GM06990 (cell line): ENCODE measurements around the gene STC2.
A peak's percentile ranks its signal among the peaks of the same experiment; 100 is the strongest.

Source experiments
- DNase-seq: peaks from one replicate; pipeline ENCODE4 v3.0.0-alpha.2; 2011; ENCODE audit not compliant: insufficient read length; ENCODE audit errors: extremely low read depth
- H3K27me3 ChIP-seq: replicated peaks from 2 replicates; pipeline ENCODE4 v1.6.0; 2011; ENCODE audit warnings: low read length; ENCODE audit not compliant: control insufficient read depth, insufficient read depth
- H3K36me3 ChIP-seq: 2 replicates; pipeline ENCODE4 v1.5.1; 2011; ENCODE audit warnings: low read length; ENCODE audit not compliant: control insufficient read depth, insufficient read depth
- H3K4me3 ChIP-seq: replicated peaks from 2 replicates; pipeline ENCODE4 v1.5.1; 2011; ENCODE audit warnings: low read depth, mild to moderate bottlenecking, control low read depth, low read length
- TF ChIP-seq, protein P1 (sequence below): IDR thresholded peaks from 2 replicates; pipeline ENCODE4 v1.5.1; 2011; ENCODE audit warnings: low read length, control low read depth, mild to moderate bottlenecking, inconsistent platforms; ENCODE audit not compliant: insufficient read depth, poor library complexity, severe bottlenecking

Gene STC2

DNA sequence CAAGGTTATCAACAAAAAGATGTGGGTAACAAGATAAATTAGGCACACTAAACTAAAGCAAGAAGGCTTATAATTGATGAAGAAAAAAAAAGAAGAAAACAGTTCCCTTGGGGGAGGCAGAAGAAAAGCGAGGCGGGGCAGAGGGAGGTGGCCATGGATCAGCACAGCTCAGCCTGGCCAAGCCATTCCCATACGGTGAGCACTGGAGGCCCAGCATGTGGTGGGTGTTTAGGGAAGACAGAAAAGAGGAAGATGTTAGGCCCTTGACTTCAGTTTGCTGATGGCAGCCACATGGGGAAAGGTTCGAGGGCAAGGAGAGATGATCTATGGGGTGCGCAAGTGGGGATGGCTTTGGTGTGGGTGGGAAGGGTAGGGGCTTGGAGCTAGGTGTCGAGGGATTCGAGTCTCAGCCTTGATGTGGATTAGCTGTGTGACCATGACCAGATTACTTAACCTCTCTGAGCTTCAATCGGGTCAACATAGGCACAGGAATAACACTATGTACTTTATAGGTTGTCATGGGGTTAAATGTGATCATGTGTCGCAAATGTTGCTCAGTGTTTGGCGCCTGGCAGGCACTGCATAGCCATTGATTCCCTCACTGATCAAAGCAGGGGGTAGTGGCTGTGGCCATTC lies 10.3 kb upstream of the STC2 start:
- H3K27me3 ChIP-seq, result no peaks in the 10 kb centered on the region
- TF ChIP-seq, protein P1, sequence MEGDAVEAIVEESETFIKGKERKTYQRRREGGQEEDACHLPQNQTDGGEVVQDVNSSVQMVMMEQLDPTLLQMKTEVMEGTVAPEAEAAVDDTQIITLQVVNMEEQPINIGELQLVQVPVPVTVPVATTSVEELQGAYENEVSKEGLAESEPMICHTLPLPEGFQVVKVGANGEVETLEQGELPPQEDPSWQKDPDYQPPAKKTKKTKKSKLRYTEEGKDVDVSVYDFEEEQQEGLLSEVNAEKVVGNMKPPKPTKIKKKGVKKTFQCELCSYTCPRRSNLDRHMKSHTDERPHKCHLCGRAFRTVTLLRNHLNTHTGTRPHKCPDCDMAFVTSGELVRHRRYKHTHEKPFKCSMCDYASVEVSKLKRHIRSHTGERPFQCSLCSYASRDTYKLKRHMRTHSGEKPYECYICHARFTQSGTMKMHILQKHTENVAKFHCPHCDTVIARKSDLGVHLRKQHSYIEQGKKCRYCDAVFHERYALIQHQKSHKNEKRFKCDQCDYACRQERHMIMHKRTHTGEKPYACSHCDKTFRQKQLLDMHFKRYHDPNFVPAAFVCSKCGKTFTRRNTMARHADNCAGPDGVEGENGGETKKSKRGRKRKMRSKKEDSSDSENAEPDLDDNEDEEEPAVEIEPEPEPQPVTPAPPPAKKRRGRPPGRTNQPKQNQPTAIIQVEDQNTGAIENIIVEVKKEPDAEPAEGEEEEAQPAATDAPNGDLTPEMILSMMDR, result no peak
- H3K36me3 ChIP-seq, result no peaks in the 10 kb centered on the region

GRCh38 chr5:173334808-173335207 lies 6.6 kb upstream of the STC2 start:
- no peaks in the 10 kb centered on the region for H3K36me3 ChIP-seq
- no peaks in the 10 kb centered on the region for H3K27me3 ChIP-seq
- DNase-seq, result no peak
- no peak overlapping the region for H3K4me3 ChIP-seq
- TF ChIP-seq, protein P1, result no peak

More for the DNA sequence above, 10.3 kb upstream of the STC2 start:
- no peak overlapping the region for H3K4me3 ChIP-seq
- DNase-seq, result no peak

DNA sequence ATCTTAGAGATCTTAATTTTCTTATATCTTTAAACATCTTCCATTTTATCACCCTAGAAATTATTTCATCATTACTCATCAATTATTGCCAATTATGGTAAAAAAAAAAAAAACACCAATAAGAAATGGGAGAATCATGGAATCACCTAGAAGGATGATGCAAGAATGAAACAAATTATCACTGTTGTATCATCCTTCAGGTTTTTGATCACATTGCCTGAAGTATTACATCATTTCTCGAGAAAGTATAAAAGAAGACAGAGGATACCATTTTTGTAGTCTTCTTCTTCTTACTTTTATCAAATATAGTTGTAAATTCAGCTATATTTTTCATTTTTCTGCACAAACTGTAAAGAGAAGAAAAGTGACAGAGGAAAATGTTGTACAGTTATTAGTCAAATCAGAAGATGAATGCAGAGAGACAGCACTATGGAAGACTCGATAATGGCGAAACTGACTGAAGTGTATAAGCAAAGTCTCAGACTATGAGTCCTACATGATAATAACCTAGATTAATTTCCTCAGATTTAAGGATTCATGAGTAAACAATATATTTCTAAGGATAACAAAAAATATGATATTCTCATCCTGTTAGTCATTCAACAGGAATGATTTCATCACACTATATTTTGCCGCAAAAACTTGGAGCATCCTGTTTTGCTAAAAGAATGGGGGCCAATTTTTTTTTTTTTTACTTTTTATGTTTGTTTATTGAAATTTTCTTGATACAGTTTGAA lies 5.9 kb upstream of the STC2 start:
- DNase-seq, result no peak
- Histone ChIP-seq H3K27me3 (no peaks in the 10 kb centered on the region), H3K4me3 (no peak overlapping the region), H3K36me3 (no peaks in the 10 kb centered on the region)
- TF ChIP-seq, protein P1, result no peak

GRCh38 chr5:173331956-173332479 lies 3.8 kb upstream of the STC2 start:
- TF ChIP-seq, protein P1, result peak; percentile 96
- peak; percentile 81 for DNase-seq
- Histone ChIP-seq H3K4me3 (no peak overlapping the region), H3K27me3 (no peaks in the 10 kb centered on the region), H3K36me3 (no peaks in the 10 kb centered on the region)

DNA sequence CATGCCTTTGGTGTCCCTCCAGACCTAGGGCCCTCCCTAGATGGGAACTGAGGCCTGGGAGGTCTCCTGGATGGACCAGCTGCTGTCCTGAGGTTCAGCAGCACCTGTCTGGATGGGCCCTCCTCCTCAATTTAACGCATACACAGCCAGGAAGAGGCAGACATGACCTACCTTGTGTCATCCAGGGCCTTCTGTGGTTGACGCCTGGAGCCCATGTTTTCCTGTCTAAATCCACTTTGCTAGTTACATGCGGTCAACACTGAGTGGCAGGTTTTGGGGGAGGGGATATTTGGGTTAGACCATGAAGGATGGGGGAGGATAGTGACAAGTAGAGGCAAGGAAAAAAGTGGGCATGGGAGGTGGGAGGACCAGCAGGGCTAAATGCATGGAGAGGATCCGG lies 3.1 kb upstream of the STC2 start:
- Histone ChIP-seq H3K4me3 (no peak overlapping the region), H3K27me3 (no peaks in the 10 kb centered on the region), H3K36me3 (no peaks in the 10 kb centered on the region)
- TF ChIP-seq, protein P1, result no peak
- no peak for DNase-seq
